Measurements from ENCODE around the gene PGM2L1.

DNA sequence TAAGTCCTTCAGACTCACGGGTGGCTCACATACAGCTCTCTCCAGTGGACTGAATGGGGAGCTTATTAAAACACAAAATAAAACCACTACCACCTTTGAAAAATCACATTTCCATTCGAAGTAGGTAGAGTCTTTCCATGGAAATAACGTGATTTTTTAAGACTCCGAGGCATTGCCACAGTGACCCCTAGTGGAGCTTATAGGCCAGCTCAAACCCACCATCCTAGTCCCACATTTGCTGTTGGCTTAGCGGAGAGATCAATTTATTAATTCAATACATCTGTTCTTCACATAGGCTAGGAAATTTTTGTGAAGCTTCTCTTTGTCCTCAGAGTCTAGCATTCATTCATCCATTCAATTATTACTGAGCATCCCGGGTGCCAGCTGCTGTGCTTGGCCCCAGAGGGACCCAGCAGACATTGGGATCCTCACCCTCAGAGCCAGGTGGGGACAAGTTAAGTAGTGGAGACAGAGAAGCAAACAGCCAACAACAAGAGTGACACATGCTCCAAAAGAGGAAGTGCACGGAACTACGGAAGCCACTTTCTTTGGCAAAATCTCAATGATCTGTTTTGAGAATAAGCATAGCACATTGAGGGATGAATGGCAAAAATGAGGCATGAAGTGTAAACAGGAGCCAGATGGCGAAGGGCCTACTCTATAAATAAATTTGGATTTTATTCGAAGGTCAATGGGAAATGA is 76.6 kb downstream of the PGM2L1 start:
- TF ChIP-seq POLR2A (IDR thresholded peaks at IDR 0.05): no peak
- TF ChIP-seq, protein P1, sequence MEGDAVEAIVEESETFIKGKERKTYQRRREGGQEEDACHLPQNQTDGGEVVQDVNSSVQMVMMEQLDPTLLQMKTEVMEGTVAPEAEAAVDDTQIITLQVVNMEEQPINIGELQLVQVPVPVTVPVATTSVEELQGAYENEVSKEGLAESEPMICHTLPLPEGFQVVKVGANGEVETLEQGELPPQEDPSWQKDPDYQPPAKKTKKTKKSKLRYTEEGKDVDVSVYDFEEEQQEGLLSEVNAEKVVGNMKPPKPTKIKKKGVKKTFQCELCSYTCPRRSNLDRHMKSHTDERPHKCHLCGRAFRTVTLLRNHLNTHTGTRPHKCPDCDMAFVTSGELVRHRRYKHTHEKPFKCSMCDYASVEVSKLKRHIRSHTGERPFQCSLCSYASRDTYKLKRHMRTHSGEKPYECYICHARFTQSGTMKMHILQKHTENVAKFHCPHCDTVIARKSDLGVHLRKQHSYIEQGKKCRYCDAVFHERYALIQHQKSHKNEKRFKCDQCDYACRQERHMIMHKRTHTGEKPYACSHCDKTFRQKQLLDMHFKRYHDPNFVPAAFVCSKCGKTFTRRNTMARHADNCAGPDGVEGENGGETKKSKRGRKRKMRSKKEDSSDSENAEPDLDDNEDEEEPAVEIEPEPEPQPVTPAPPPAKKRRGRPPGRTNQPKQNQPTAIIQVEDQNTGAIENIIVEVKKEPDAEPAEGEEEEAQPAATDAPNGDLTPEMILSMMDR (IDR thresholded peaks at IDR 0.05): no peak

Data from lower leg skin (tissue), 3 donors.